Motor neuron (in vitro differentiated cells): ENCODE results near the gene METTL14. TPM values are rescaled to one million over a fixed set of nuclear protein-coding genes. Genes with fewer than 3 reads are reported as not detected.

Experiments used
- ATAC-seq, 8 experiments: fragments of 200-7000 bp; cut with Tn5 transposase; replicated peaks in 6 of 8; 2 replicates each; pipeline ENCODE4 v1.8.0; 2021; ENCODE audit warnings: mild to moderate bottlenecking in 8 of 8, moderate library complexity in 8 of 8
- H3K27ac ChIP-seq, 2 donors: fragments of 250-450 bp; sonication (Bioruptor Pico); 2 replicates each; pipeline ENCODE4 v1.9.0; 2021; ENCODE audit warnings: antibody characterized with exemption in 2 of 2, mild to moderate bottlenecking in 2 of 2, moderate library complexity in 1 of 2
- H3K4me1 ChIP-seq, 2 donors: fragments of 250-450 bp; sonication (Bioruptor Pico); replicated peaks in 1 of 2; 2 replicates each; pipeline ENCODE4 v1.6.1; 2021; ENCODE audit warnings: antibody characterized with exemption in 2 of 2, mild to moderate bottlenecking in 2 of 2, moderate library complexity in 1 of 2
- H3K4me3 ChIP-seq, 5 donors: fragments of 250-450 bp; sonication (Bioruptor Pico); 2 replicates each; pipeline ENCODE4 v1.9.0; 2021; ENCODE audit warnings: antibody characterized with exemption in 5 of 5, mild to moderate bottlenecking in 5 of 5, moderate library complexity in 4 of 5
- WGBS, 10 experiments: fragments of 450-650 bp; shearing (Covaris generic); methylation state at CpG; one replicate each; pipeline ENCODE4 v1.0.0; 2022; 5-methylcytosine and 5-hydroxymethylcytosine counted together
- in situ Hi-C, 9 experiments: fragments of 400-800 bp; cut with MboI; loops; one replicate each; pipeline ENCODE4 v1.15.0; 2021; ENCODE audit warnings: low sequenced_read_pairs in 9 of 9, low pct_unique_long_range_greater_than_20kb in 2 of 9; ENCODE audit not compliant: unreplicated experiment in 9 of 9
- total RNA-seq, 8 experiments: library from RNA; unstranded; fragments of 300-600 nt; gene quantifications; 2 replicates each; pipeline versions ENCODE4 v1.2.3 to v1.2.4, GENCODE V29; 2022

The METTL14 gene
- total RNA-seq, 8 experiments from 2014 or later: 15.3 to 44.1 (median 25.1) TPM

- WGBS, 10 experiments: 7 to 60% (median 25%) methylated on average over 1 to 2 of the region's 2 CpGs; no CpG with 5 or more reads in 2 of the 10 experiments
- peaks cover 13 to 14% of the 10 kb centered on the region in 2 donors for H3K4me1 ChIP-seq
- H3K27ac ChIP-seq: no peak overlapping the region
- H3K4me3 ChIP-seq: no peak overlapping the region
- peak; percentile 61 to 99 (median 94) for ATAC-seq
- in situ Hi-C loops: no loop called here
Observed at GRCh38 chr4:118739022-118739713, 54.0 kb downstream of the METTL14 start.

DNA sequence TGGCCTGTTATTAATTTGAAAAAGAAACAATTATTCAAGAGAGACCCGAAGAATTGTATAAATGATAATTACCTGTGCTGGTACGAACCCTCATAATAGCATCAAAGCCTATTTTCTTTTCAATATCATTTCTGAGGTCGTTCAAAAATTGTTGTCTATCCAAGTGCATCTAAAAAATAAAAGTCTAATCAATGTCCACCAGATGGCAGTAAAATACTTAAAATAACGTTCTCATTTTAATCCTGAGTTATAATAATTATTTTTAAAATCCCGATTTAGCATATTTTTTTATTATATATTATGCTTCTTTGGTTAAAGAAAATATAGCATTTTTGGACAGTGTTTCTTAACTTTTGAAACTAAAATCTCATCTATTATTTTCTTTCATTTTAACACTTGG, 55.7 kb downstream of the METTL14 start:
- Histone ChIP-seq H3K4me1 (peaks cover 13 to 14% of the 10 kb centered on the region in 2 donors), H3K4me3 (no peak overlapping the region), H3K27ac (no peak overlapping the region)
- ATAC-seq: no peak
- WGBS, 10 experiments: 0 to 82% (median 61%) methylated on average over 2 to 5 of the region's 5 CpGs
- in situ Hi-C loops: no loop called here

DNA sequence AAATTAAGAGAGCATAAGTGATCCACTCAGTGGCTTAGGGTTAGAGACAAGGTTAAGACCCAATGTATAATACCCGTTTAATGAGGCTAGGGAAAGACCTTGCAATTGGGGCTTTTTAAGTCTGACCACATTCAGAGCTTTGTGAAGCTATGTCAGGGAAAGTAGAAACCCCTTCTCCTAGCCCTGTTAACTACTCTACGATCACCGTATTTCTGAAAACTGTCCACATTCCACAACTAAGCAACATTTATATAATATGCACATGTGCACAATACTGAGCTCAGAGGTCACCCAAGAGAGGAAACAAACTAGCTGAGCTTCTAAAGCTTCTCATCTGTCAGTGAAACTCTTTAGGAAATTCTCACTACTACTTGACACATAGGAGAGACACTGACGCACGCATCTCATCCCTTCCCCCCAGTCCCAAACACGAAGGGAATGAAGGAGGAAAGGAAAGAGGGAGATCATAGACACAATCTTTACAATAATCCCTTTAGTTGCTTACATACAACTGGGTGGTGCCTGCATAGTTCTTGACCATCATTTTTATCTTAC, 56.2 kb downstream of the METTL14 start:
- no peak overlapping the region for H3K4me3 ChIP-seq
- H3K4me1 ChIP-seq: peaks cover 13 to 14% of the 10 kb centered on the region in 2 donors
- WGBS, 10 experiments: 0 to 84% (median 37%) methylated on average over 1 to 6 of the region's 6 CpGs
- no peak overlapping the region for H3K27ac ChIP-seq
- in situ Hi-C loops: no loop called here
- peak in 3 of 8 experiments; percentile 32 to 40 (median 40) for ATAC-seq

GRCh38 chr4:118742050-118742449, 56.9 kb downstream of the METTL14 start:
- peaks cover 13 to 14% of the 10 kb centered on the region in 2 donors for H3K4me1 ChIP-seq

DNA sequence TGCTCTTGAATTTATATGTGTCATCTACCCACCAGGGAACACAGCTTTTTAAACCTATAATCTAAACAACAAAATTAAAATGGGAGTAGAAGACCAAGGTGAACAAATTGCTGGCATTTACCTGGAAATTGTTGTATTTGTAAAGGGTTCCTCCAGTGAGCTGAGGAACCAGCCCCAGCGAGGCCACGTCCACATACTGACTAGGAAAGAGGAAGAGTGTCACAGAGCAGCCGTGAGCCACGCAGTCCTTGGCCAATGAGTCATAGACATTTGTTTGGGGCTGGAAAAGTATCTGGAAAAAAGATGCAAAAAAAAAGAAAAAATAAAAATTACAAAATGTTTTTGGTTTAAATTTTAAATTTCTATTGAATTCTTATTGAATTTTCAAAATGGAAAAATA, 58.7 kb downstream of the METTL14 start:
- H3K4me1 ChIP-seq: peaks cover 2 to 6% of the 10 kb centered on the region in 2 donors
- H3K27ac ChIP-seq: no peak overlapping the region
- WGBS, 10 experiments: 31 to 100% (median 94%) methylated on average over 2 to 4 of the region's 4 CpGs; no CpG with 5 or more reads in 2 of the 10 experiments
- ATAC-seq: no peak
- in situ Hi-C loops: no loop called here
- H3K4me3 ChIP-seq: no peak overlapping the region

More at GRCh38 chr4:118742050-118742449, 56.9 kb downstream of the METTL14 start:
- in situ Hi-C loops: no loop called here
- ATAC-seq: no peak
- Histone ChIP-seq H3K4me3 (no peak overlapping the region), H3K27ac (no peak overlapping the region)

DNA sequence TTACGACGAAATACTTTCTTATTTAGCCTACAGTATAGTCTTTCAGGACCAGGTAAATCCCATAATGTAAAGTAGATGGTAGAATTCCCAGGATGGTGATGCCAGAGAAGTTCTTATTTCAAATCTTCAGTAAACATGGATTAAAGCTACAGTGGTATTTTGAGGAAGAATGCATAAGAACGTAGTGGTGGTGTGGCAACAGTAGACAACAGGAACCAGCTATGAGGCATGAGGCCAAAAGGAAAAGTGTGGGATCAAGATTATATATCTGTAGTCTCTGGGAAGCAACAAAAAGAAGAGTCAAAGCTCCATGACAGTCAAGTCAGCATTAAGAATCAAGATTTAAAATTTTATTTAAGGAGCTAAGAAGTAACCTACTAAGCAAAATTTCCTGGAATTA, 60.2 kb downstream of the METTL14 start:
- WGBS, 10 experiments: 60 to 100% (median 84%) methylated on average over 2 to 3 of the region's 3 CpGs
- Histone ChIP-seq H3K4me3 (no peak overlapping the region), H3K27ac (no peak overlapping the region), H3K4me1 (no peaks in the 10 kb centered on the region)
- no peak for ATAC-seq
- in situ Hi-C loops: no loop called here

- Histone ChIP-seq H3K4me3 (no peak overlapping the region), H3K27ac (no peak overlapping the region), H3K4me1 (no peaks in the 10 kb centered on the region)
- WGBS, 10 experiments: 80 to 100% methylated on average over 1 of the region's 2 CpGs; no CpG with 5 or more reads in 8 of the 10 experiments
- peak in 3 of 8 experiments; percentile 39 to 80 (median 71) for ATAC-seq
- in situ Hi-C loops: no loop called here
Observed at GRCh38 chr4:118746251-118746919, 61.2 kb downstream of the METTL14 start.

- no peak overlapping the region for H3K27ac ChIP-seq
- H3K4me1 ChIP-seq: no peaks in the 10 kb centered on the region
- ATAC-seq: no peak
- H3K4me3 ChIP-seq: no peak overlapping the region
- in situ Hi-C loops: no loop called here
- 58 to 100% (median 86%) methylated on average over 2 to 5 of the region's 5 CpGs for WGBS, 10 experiments
Observed at GRCh38 chr4:118749347-118749988, 64.3 kb downstream of the METTL14 start.

DNA sequence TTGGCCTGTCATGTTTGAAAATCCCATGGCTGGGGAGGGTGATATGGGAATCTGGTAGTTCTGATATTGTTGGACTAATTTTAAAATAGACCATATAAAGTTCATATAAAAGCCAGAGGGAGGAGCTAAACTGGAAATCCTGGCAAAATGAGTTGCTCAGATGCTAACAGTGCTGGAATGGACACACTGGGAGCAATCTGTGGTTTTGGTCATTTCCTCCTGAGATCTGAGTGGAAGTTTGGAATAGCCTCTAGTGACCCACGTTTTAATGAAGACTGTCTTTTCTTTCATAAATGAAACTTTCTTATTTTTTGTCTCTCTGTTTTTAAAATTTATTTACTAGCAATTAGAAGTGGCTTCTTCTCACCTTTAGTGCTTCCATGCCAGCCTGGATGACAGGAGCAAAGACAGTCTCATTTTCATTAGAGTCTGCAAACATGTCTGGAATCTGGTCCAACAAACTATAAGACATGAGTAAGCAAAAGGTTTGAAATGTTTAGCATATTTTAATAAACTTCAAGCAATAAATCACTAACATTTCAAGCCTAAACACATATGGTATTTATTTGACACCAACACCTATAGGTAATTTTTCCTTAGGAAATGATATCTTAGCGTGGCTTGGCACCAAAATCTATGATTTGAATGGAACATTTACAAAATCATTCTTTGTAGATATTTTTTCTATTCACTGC, 66.6 kb downstream of the METTL14 start:
- H3K4me3 ChIP-seq: no peak overlapping the region
- in situ Hi-C loops: loop anchor here in 2 of 9 experiments (25.0 kb wide), 2 partner anchors 136 to 211 kb away; partner anchors contain the start of gene SYNPO2 (in 1 of the 2)
- 64 to 100% (median 93%) methylated on average over 1 to 2 of the region's 2 CpGs for WGBS, 10 experiments
- no peaks in the 10 kb centered on the region for H3K4me1 ChIP-seq
- no peak for ATAC-seq
- H3K27ac ChIP-seq: no peak overlapping the region

DNA sequence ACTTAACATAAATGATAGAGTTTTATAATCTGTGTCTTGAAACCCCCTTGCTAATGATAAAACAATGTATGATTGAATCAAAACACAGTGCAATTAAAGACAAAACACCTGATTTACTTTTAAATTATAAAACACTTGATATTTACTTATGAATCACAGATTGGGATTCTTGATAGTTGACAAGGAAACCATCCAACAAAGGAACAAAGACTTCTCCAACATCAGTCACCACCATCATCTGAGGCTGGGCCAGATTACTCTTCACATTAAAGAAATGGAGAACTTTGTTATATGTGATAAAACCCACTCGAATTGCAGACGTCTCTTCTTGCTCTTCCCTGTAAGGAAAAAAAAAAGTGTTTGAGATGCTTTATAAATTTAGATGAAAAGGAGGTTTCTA, 67.4 kb downstream of the METTL14 start:
- in situ Hi-C loops: loop anchor here in 2 of 9 experiments (25.0 kb wide), 2 partner anchors 135 to 210 kb away; partner anchors contain the start of gene SYNPO2 (in 1 of the 2)
- no peak for ATAC-seq

GRCh38 chr4:118753096-118753495, 67.9 kb downstream of the METTL14 start:
- H3K4me1 ChIP-seq: no peaks in the 10 kb centered on the region
- in situ Hi-C loops: loop anchor here in 2 of 9 experiments (25.0 kb wide), 2 partner anchors 134 to 209 kb away; partner anchors contain the start of gene SYNPO2 (in 1 of the 2)
- no peak for ATAC-seq
- no peak overlapping the region for H3K4me3 ChIP-seq
- H3K27ac ChIP-seq: no peak overlapping the region

More for the DNA sequence above, 67.4 kb downstream of the METTL14 start:
- WGBS, 10 experiments: 72 to 100% (median 94%) methylated on average over 1 to 2 of the region's 2 CpGs; no CpG with 5 or more reads in 2 of the 10 experiments
- no peak overlapping the region for H3K27ac ChIP-seq
- H3K4me1 ChIP-seq: no peaks in the 10 kb centered on the region
- H3K4me3 ChIP-seq: no peak overlapping the region

- in situ Hi-C loops: loop anchor here in 2 of 9 experiments (25.0 kb wide), 2 partner anchors 134 to 209 kb away; partner anchors contain the start of gene SYNPO2 (in 1 of the 2)
- WGBS, 10 experiments: 56 to 100% (median 100%) methylated on average over 1 of the region's 1 CpG; no CpG with 5 or more reads in 1 of the 10 experiments
Observed at GRCh38 chr4:118753685-118754084, 68.5 kb downstream of the METTL14 start.

More at GRCh38 chr4:118753685-118754084, 68.5 kb downstream of the METTL14 start:
- ATAC-seq: no peak
- Histone ChIP-seq H3K4me3 (no peak overlapping the region), H3K27ac (no peak overlapping the region), H3K4me1 (no peaks in the 10 kb centered on the region)
